B cell (primary cell): ENCODE measurements around the gene FES.

Source experiments
- EZH2 ChIP-seq: IDR thresholded peaks from 2 replicates; pipeline ENCODE4 v1.6.1; 2012; ENCODE audit warnings: borderline replicate concordance, low read depth, mild to moderate bottlenecking, moderate library complexity, low read length; ENCODE audit not compliant: insufficient read depth, poor library complexity, severe bottlenecking
- TF ChIP-seq, protein P1 (sequence below): fragments of 200-600 bp; IDR thresholded peaks from one replicate; pipeline ENCODE4 v1.8.0; 2022; ENCODE audit warnings: antibody characterized with exemption, mild to moderate bottlenecking

DNA sequence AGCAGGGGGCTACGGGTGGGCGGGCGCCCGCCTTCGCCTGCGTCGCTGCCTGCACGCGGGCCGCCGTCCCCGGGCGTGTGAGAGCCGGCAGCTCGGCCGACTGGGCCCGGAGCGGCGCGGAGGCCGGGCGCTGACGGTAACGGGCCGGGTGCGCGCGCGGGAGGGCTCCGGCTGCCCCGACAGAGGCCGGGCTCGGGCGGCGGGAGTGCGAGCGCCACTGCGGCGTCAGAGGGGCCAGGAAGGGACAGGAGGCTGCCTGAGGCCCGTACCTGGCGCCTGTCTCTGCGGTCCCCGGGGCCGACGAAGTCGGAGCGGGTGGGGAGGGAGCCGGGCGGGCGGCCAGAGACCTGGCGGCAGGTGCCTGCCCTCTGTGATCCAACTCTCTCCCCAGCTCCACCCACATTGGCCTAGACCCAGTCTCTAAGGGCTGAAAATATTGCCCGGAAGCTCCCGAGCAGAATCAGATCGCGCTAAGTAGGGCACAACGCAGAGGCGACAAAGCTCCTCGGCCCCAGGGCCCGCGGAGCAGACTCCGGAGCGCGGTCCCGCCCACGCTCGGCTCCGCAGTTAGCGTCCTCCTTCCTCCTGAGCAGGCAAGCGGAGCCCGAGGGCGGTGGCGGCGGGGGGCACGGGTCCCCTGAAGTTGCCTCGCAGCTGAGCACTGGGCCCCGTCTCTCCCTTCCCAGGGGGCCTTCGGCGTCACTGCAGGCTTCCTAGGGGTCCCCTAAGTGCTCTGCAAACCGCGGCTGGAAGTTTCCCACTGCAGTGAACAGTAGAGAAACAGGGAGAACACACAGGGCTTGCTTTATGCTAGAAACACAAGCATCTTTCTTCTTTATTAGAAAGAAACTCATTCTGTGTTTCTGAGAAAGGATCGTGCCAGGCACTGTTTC lies 18.8 kb downstream of the FES start, which contains the start of gene MAN2A2:
- TF ChIP-seq, protein P1, sequence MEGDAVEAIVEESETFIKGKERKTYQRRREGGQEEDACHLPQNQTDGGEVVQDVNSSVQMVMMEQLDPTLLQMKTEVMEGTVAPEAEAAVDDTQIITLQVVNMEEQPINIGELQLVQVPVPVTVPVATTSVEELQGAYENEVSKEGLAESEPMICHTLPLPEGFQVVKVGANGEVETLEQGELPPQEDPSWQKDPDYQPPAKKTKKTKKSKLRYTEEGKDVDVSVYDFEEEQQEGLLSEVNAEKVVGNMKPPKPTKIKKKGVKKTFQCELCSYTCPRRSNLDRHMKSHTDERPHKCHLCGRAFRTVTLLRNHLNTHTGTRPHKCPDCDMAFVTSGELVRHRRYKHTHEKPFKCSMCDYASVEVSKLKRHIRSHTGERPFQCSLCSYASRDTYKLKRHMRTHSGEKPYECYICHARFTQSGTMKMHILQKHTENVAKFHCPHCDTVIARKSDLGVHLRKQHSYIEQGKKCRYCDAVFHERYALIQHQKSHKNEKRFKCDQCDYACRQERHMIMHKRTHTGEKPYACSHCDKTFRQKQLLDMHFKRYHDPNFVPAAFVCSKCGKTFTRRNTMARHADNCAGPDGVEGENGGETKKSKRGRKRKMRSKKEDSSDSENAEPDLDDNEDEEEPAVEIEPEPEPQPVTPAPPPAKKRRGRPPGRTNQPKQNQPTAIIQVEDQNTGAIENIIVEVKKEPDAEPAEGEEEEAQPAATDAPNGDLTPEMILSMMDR, result no peak
- no peak for TF ChIP-seq EZH2
